Suppressor macrophage treated with lipopolysaccharide for 4 hours (primary cell): ENCODE measurements around the gene ARMC5.
"Not testable (repeated sequence)": the region's sequence is repeated elsewhere in the genome, so short reads cannot be mapped to it uniquely, and the experiment has no call there.

Source experiments
- DNase-seq: peaks from one replicate; pipeline ENCODE4 v3.0.0-alpha.2; 2020

The ARMC5 gene

DNA sequence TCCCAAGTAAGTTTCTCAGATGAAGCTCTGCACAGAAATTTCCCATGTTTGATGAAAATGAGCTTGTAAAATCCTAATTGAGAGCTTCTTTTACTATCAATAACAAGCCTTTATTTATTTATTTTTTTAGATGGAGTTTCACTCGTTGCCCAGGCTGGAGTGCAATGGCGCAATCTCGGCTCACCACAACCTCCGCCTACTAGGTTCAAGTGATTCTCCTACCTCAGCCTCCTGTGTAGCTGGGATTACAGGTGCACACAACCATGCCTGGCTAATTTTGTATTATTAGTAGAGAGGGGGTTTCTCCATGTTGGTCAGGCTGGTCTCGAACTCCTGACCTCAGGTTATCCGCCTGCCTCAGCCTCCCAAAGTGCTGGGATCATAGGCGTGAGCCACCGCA lies 44.3 kb downstream of the ARMC5 start:
- not testable (repeated sequence) for DNase-seq

DNA sequence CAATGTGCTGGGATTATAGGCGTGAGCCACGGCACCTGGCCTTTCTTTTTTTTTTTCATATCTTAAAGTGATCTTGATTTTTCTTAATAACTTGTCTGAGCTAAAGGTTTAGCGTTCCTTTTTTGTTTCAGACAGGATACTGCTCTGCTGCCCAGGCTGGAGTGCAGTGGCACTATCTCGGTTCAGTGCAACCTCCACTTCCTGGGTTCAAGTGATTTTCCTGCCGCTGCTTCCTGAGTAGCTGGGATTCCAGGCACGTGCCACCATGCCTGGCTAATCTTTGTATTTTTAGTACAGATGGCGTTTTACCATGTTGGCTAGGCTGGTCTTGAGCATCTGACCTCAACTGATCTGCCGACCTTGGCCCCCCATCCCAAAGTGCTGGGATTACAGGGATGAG lies 44.9 kb downstream of the ARMC5 start:
- no peak for DNase-seq

DNA sequence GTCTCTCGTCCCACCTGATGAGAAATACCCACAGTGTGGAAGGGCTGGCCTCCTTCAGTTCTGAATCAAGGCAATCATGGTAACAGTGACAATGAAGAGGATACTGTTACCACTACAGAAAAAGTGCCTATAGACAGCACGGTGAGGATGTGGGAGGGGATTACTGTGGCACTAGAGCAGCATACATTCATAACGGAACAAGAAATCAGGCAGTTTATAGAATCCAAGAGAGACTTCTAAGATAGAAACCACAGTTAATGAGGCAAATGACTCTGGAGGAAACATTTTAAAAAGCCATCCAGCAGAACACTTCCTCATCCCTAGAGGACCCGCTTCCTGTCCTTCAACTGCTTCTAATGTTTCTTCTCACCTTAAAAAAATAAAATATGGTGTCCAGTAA lies 46.2 kb downstream of the ARMC5 start:
- DNase-seq, result peak; percentile 5

DNA sequence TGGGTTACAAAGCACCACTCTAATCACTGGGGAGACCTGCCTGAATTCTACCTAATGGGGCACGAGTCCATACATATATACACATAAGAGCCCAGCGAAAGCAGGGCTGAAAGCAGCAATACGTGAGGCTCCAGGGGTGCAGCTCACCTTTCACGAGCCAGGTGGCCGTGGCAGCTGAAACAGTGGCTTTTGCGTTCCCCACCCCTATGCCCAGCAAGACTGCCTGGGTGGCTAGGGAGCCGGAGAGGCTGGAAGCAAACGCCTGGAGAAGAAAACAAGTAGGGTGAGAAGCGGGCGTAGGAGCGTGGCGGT lies 48.3 kb downstream of the ARMC5 start:
- no peak for DNase-seq

DNA sequence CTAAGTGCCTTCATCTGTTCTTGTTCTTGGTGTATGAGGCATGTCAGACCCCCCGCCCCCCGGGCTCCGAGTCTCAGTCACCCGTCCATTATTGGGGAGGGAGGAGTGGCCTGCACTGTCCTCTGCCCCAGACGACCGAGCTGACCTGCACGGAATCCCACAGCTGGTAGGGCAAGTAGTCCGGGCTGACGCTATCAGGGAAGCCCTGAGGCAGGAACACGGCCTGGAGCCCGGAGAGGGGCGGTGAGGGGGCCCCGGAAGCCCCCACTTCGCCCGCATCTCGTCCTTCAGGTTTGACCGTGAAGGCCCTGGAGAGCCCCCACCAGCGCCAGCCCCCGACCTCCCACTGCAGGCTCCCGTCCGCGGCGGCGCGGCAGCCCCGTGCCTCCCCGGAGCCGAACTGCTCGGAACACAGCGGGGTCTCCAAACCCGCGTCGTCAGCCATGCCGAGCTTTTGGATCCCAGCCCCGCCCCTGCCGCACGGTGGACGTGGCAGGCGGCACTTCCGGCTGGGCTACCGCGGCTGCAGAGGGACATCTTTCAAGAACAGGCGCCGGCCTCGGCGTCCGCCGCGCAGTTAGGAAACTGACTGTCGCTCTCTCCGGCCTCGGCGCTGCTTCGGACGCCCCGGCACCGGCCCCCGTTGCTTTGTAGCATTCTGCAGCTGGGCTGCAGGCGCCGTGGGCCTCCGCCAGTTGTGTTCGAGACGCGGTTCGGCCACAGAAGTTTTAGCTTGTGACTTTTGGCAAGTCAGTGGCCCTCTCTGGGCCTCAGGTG lies 48.8 kb downstream of the ARMC5 start, which contains the start of gene RUSF1:
RUSF1 (minus strand) TSS at position 463 of the 777 bp plus-strand sequence; CDS start at position 445, 18 bp downstream.
- peak; percentile 94 for DNase-seq

DNA sequence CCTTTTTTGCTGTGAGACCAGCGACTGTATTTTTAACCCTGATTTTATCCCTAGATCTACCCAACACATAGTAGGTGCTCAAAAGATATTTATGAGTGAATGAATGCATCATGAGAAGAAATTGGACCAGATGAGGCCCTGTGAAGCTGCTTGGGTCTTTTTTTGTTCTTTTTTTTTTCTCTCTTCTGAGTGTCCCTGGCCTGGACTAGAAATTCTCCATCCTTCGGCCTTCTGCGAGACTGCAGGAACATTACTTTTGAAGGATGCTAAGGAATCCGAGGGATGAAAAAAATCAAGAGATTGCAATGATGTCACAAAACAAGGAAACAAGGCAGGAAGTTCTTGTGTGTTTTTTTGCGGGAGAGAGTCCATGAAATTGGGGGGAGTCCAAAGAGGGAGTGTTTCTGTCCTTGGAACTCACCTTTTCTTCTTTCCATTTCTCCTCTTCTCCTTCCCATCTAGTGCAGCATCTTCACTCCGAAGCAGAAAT lies 49.5 kb downstream of the ARMC5 start:
- peak; percentile 23 for DNase-seq

DNA sequence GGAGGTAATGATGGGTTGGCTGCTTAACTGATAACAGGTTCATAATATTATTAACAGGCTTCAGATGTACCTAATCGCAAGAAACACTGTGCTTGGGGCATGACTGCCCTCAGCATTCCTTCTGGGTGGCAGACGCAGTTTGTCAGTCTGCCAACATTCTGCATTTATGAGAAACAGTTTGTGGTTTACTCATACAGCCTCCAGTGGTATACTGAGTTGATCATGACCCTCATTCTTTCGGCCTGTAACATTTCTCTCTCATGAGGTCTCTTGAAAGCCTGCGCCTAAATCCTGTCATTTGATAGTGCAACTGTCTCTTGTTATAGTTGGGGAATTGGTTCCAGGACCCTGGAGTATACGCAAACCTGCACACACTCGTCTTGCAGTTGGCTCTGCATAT lies 53.8 kb downstream of the ARMC5 start:
- DNase-seq, result no peak

DNA sequence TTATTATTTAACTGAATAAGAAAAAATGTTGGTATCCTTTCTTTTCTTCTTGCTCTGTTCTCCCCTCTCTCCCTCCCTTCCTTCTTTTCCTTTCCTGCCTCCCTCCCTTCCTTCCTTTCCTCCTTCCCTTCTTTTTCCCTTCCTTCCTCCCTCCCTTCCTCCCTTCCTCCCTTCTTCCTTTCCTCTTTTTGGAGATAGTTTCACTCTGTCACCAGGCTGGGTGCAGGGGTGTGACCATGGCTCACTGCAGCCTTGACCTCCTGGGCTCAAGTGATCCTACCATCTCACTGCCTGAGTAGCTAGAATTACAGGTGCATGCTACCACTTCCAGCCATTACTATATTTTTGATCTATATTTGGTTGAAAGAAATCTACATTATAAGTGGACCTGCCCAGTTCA lies 54.6 kb downstream of the ARMC5 start:
- DNase-seq, result no peak
